ENCODE measurements around the gene IRGQ.
A peak's percentile ranks its signal among the peaks of the same experiment; 100 is the strongest.
"Not testable (repeated sequence)": the region's sequence is repeated elsewhere in the genome, so short reads cannot be mapped to it uniquely, and the experiment has no call there.

IRGQ gene

DNA sequence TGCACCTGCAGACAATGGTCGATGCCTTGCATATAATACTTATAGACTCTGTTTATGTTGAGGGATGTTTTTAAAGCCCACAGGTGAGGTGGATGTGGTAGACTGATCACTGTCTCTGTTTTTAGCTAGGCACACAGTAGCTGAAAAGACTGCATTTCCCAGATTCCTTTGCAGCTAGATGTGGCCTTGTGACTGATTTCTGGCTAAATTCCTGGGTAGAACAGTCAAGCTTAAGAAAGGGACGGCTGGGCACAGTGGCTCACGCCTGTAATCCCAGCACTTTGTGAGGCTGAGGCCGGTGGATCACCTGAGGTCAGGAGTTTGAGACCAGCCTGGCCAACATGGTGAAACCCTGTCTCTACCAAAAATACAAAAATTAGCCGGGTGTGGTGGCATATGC is 4.4 kb upstream of the IRGQ start:
- peaks cover 0 to 47% (median 33%) of the 10 kb centered on the region in 5 donors for H3K36me3 ChIP-seq (ENCODE audit: control insufficient read depth in 5 of 5, insufficient read depth in 5 of 5, low read length in 5 of 5)
- H3K9me3 ChIP-seq (ENCODE audit: control insufficient read depth in 5 of 5, low read length in 5 of 5); H3K27me3 ChIP-seq (ENCODE audit: control insufficient read depth in 5 of 5, insufficient read depth in 4 of 5, low read length in 5 of 5); H3K9ac ChIP-seq (ENCODE audit: low read length in 5 of 5); H3K27ac ChIP-seq (ENCODE audit: low read depth, low read length); H3K4me3 ChIP-seq (ENCODE audit: low read depth in 1 of 5, low read length in 5 of 5): not testable (repeated sequence)
- H3K4me1 ChIP-seq (ENCODE audit: control insufficient read depth in 5 of 5, insufficient read depth in 5 of 5, low read length in 5 of 5) = peaks cover 8 to 28% (median 21%) of the 10 kb centered on the region in 5 donors

DNA sequence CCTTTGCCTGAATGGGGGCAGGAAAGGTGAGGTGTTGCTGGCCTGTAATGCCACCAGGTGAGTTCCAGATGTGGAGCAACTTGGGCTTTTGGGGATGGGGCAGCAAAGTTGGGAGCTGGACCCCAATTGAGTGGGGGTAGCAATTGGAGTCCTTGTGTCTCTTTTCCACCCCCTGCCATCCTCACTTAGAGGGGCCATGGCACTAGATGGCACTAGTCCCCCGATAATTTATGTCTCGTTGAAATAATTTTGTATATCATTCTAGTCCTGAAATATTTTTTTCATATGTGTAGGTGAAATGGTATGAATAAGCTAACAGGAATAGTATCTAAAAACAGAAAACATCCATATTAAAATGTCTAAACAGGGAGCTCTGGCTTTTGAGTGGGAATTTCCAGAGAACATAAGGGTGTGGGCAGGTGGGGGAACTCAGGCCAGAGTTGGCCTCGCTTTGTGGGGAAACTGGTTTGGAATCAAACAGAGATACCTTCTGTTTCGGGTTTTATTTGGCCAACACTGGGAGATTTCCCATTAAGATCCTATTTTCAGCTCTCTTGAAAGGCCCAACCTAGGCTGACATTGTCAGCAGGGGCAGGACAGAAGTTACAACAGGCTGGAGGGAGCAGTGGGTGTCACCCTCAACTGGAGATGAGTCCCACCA is 3.8 kb upstream of the IRGQ start:
- no peak overlapping the region for H3K4me3 ChIP-seq (ENCODE audit: low read depth in 1 of 5, low read length in 5 of 5)
- H3K27ac ChIP-seq (ENCODE audit: low read depth, low read length) = no peak overlapping the region
- H3K27me3 ChIP-seq (ENCODE audit: control insufficient read depth in 5 of 5, insufficient read depth in 4 of 5, low read length in 5 of 5) = no peaks in the 10 kb centered on the region
- peaks cover 0 to 47% (median 33%) of the 10 kb centered on the region in 5 donors for H3K36me3 ChIP-seq (ENCODE audit: control insufficient read depth in 5 of 5, insufficient read depth in 5 of 5, low read length in 5 of 5)
- H3K9me3 ChIP-seq (ENCODE audit: control insufficient read depth in 5 of 5, low read length in 5 of 5) = no peaks in the 10 kb centered on the region
- peak overlapping the region in 2 of 5 donors; percentile 17 to 30 for H3K9ac ChIP-seq (ENCODE audit: low read length in 5 of 5)
- peaks cover 8 to 34% (median 27%) of the 10 kb centered on the region in 5 donors for H3K4me1 ChIP-seq (ENCODE audit: control insufficient read depth in 5 of 5, insufficient read depth in 5 of 5, low read length in 5 of 5)

DNA sequence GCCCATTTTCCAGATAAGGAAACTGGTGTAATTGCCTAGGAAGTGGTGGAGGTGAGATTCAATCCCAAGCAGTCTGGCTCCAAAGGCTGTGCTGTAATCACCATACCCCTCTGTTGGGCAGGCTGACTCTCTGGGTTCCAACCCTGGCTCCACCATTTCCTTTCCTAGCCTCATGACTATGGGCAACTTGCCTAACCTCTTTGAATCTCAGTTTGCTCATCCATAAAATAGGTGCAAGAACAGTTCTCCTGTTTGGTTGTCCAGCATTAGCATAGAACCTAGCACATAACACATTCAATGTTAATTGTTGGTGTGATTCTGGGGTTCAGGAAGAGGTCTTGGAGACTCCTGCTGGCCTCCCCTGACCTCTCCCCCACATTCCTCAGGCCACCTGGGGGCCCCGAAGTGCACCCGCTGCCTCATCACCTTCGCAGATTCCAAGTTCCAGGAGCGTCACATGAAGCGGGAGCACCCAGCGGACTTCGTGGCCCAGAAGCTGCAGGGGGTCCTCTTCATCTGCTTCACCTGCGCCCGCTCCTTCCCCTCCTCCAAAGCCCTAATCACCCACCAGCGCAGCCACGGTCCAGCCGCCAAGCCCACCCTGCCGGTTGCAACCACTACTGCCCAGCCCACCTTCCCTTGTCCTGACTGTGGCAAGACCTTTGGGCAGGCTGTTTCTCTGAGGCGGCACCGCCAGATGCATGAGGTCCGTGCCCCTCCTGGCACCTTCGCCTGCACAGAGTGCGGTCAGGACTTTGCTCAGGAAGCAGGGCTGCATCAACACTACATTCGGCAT is 2.7 kb upstream of the IRGQ start:
- Histone ChIP-seq H3K9me3 (ENCODE audit: control insufficient read depth in 5 of 5, low read length in 5 of 5) (no peaks in the 10 kb centered on the region), H3K4me3 (ENCODE audit: low read depth in 1 of 5, low read length in 5 of 5) (no peak overlapping the region), H3K36me3 (ENCODE audit: control insufficient read depth in 5 of 5, insufficient read depth in 5 of 5, low read length in 5 of 5) (peaks cover 0 to 50% (median 37%) of the 10 kb centered on the region in 5 donors), H3K27ac (ENCODE audit: low read depth, low read length) (no peak overlapping the region), H3K4me1 (ENCODE audit: control insufficient read depth in 5 of 5, insufficient read depth in 5 of 5, low read length in 5 of 5) (peaks cover 8 to 45% (median 38%) of the 10 kb centered on the region in 5 donors), H3K9ac (ENCODE audit: low read length in 5 of 5) (no peak overlapping the region), H3K27me3 (ENCODE audit: control insufficient read depth in 5 of 5, insufficient read depth in 4 of 5, low read length in 5 of 5) (no peaks in the 10 kb centered on the region)

DNA sequence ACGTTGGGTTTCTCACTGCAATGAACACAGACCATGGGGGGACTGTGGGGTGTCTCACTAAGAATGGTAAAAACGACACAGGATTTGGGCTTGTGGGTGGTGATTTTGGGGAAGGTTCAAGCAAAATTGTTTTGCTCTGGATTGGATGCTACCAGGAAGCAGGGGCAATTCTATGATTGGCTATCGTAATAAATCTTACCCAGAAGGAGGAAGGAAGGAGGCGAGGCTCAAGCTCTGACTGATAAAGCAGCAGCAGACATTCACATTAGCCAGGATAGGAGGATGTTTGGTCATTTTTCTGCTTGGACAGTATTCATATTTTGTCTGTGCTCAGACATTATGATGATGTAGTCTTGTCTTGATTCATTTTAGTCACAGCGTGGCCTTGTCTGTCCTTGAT is 1.9 kb upstream of the IRGQ start:
- H3K27ac ChIP-seq (ENCODE audit: low read depth, low read length) = peak overlapping the region; percentile 99
- peak overlapping the region in 3 of 5 donors; percentile 85 to 96 (median 90) for H3K9ac ChIP-seq (ENCODE audit: low read length in 5 of 5)
- peaks cover 8 to 48% (median 40%) of the 10 kb centered on the region in 5 donors for H3K4me1 ChIP-seq (ENCODE audit: control insufficient read depth in 5 of 5, insufficient read depth in 5 of 5, low read length in 5 of 5)
- no peaks in the 10 kb centered on the region for H3K9me3 ChIP-seq (ENCODE audit: control insufficient read depth in 5 of 5, low read length in 5 of 5)
- no peaks in the 10 kb centered on the region for H3K27me3 ChIP-seq (ENCODE audit: control insufficient read depth in 5 of 5, insufficient read depth in 4 of 5, low read length in 5 of 5)
- peaks cover 0 to 54% (median 43%) of the 10 kb centered on the region in 5 donors for H3K36me3 ChIP-seq (ENCODE audit: control insufficient read depth in 5 of 5, insufficient read depth in 5 of 5, low read length in 5 of 5)
- no peak overlapping the region for H3K4me3 ChIP-seq (ENCODE audit: low read depth in 1 of 5, low read length in 5 of 5)

DNA sequence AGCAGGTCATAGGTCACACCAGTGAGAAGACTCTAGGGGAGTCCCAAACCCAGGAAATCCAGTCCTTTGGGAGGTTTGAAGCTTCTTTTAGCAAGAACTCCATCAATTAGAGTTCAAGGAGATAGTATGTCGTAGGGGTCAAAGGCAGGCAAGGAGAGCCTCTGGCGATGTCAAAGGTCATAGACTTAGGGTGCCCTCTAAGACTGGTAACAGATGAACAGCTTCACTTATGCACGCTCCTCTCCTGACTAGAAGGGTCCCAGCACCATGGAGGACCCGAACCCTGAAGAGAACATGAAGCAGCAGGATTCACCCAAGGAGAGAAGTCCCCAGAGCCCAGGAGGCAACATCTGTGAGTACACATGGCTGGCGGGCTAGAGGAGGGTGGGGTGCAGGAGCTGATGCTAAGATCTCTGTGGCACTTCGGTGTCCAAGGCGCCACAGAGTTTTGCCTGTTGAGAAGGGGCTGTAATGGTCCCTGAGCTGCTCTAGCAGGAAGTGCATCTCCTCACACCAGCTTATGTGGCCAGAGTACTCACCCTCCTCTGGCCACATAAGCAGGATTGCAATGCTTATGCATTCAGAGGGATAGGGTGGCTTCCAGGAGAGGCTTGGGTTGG is 1.0 kb upstream of the IRGQ start:
- peak overlapping the region; percentile 70 to 88 (median 76) for H3K4me3 ChIP-seq (ENCODE audit: low read depth in 1 of 5, low read length in 5 of 5)
- H3K36me3 ChIP-seq (ENCODE audit: control insufficient read depth in 5 of 5, insufficient read depth in 5 of 5, low read length in 5 of 5) = peaks cover 0 to 55% (median 44%) of the 10 kb centered on the region in 5 donors
- peak overlapping the region; percentile 79 to 96 (median 90) for H3K9ac ChIP-seq (ENCODE audit: low read length in 5 of 5)
- H3K4me1 ChIP-seq (ENCODE audit: control insufficient read depth in 5 of 5, insufficient read depth in 5 of 5, low read length in 5 of 5) = peaks cover 8 to 48% (median 40%) of the 10 kb centered on the region in 5 donors
- H3K27me3 ChIP-seq (ENCODE audit: control insufficient read depth in 5 of 5, insufficient read depth in 4 of 5, low read length in 5 of 5) = no peaks in the 10 kb centered on the region
- H3K9me3 ChIP-seq (ENCODE audit: control insufficient read depth in 5 of 5, low read length in 5 of 5) = no peaks in the 10 kb centered on the region
- peak overlapping the region; percentile 99 for H3K27ac ChIP-seq (ENCODE audit: low read depth, low read length)

DNA sequence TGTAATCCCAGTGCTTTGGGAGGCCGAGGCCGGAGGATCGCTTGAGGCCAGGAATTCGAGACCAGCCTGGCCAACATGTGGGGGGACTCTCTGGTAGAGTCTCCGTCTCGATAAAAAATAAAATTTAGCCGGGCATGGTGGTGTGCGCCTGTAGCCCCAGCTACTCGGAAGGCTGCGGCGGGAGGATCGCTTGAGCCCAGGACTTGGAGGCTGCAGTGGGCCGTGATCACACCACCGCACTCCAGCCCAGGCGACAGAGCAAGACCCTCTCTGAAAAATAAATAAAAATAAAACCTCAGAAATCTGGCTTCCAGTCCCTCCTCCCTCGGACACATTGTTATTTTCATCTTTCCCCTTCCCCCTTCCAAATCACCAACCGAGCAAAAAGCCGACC is 332 bp downstream of the IRGQ start:
- Histone ChIP-seq H3K4me1 (ENCODE audit: control insufficient read depth in 5 of 5, insufficient read depth in 5 of 5, low read length in 5 of 5) (peaks cover 8 to 48% (median 40%) of the 10 kb centered on the region in 5 donors), H3K36me3 (ENCODE audit: control insufficient read depth in 5 of 5, insufficient read depth in 5 of 5, low read length in 5 of 5) (peaks cover 0 to 56% (median 43%) of the 10 kb centered on the region in 5 donors), H3K4me3 (ENCODE audit: low read depth in 1 of 5, low read length in 5 of 5) (peak overlapping the region; percentile 60 to 88 (median 82)), H3K9me3 (ENCODE audit: control insufficient read depth in 5 of 5, low read length in 5 of 5) (no peaks in the 10 kb centered on the region), H3K9ac (ENCODE audit: low read length in 5 of 5) (peak overlapping the region; percentile 84 to 94 (median 90)), H3K27ac (ENCODE audit: low read depth, low read length) (peak overlapping the region; percentile 89), H3K27me3 (ENCODE audit: control insufficient read depth in 5 of 5, insufficient read depth in 4 of 5, low read length in 5 of 5) (no peaks in the 10 kb centered on the region)

DNA sequence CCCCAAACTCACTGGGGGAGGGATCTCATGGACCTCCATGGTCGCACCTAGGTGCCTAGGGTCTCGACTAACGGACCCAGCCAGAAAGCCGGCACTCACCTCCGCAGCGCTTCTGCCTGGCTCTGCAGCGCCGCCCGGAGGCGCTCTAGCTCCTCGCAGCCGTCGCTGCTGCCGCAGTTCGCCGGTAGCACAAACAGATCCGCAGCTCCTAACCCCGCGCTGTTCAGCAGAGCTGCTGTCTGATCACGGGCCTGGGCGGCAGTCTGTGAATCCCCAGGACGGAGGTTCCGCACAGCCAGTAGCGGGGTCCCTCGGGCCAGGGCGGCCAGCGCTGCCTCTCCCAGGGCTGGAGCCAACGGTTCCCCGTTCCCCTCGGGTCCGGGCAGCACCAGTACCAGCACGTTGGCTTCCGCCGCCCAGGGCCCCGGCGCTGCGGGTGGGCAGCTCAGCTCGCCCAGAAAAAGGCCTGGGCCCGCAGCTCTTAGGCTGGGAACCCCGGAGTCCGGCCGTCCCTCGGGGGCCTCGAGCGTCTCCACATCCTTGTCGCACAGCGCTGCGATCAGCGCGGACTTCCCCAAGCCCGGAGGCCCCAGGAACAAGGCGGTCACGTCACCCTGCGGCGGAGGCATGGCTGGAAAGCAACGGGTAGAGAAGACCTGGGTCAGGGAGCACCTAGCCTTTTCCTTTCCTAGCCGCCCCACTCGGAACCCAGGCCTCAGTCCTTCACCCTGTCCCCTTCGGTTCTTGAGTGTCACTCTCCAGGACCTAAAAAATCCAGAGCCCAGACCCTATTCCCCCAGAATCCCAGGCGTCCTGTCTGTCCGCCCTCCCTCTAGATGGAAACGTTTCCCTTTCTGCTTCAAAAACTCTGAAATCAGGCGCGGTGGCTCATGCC is 977 bp downstream of the IRGQ start:
- peaks cover 0 to 56% (median 45%) of the 10 kb centered on the region in 5 donors for H3K36me3 ChIP-seq (ENCODE audit: control insufficient read depth in 5 of 5, insufficient read depth in 5 of 5, low read length in 5 of 5)
- H3K9ac ChIP-seq (ENCODE audit: low read length in 5 of 5) = peak overlapping the region; percentile 84 to 94 (median 90)
- H3K27me3 ChIP-seq (ENCODE audit: control insufficient read depth in 5 of 5, insufficient read depth in 4 of 5, low read length in 5 of 5) = no peaks in the 10 kb centered on the region
- H3K4me3 ChIP-seq (ENCODE audit: low read depth in 1 of 5, low read length in 5 of 5) = peak overlapping the region; percentile 60 to 88 (median 82)
- H3K9me3 ChIP-seq (ENCODE audit: control insufficient read depth in 5 of 5, low read length in 5 of 5) = no peaks in the 10 kb centered on the region
- H3K27ac ChIP-seq (ENCODE audit: low read depth, low read length) = peak overlapping the region; percentile 89
- peaks cover 8 to 48% (median 40%) of the 10 kb centered on the region in 5 donors for H3K4me1 ChIP-seq (ENCODE audit: control insufficient read depth in 5 of 5, insufficient read depth in 5 of 5, low read length in 5 of 5)

DNA sequence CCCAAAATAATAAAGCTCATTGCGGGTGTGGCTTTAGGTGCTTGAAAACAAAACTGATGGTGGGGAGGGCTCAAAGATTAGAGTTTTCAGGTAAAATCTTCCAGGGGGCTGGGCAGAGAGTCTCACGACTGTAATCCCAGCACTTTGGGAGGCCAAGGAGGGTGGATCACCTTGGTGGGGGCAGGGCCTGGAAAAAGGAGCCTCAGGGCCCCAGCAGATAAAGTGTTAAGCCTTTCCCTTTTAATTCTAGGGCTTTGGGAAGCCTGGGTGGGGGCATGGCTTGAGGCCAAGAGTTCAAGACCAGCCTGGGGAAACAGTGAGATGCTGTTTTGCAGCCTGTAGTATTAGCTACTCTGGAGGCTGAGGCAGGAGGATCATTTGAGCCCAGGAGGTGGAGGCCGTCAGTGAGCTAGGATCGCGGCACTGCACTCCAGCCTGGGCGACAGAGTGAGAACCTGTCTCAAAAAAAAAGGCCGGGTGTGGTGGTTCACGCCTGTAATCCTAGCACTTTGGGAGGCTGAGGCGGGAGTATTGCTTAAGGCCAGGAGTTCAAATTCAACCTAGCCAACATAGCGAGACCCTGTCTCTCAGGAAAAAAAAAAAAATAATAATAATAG is 1.7 kb downstream of the IRGQ start:
- H3K9me3 ChIP-seq (ENCODE audit: control insufficient read depth in 5 of 5, low read length in 5 of 5) = no peaks in the 10 kb centered on the region
- H3K27ac ChIP-seq (ENCODE audit: low read depth, low read length) = peak overlapping the region; percentile 89
- H3K4me3 ChIP-seq (ENCODE audit: low read depth in 1 of 5, low read length in 5 of 5) = peak overlapping the region; percentile 11 to 82 (median 70)
- peak overlapping the region in 4 of 5 donors; percentile 63 to 94 (median 89) for H3K9ac ChIP-seq (ENCODE audit: low read length in 5 of 5)
- H3K36me3 ChIP-seq (ENCODE audit: control insufficient read depth in 5 of 5, insufficient read depth in 5 of 5, low read length in 5 of 5) = peaks cover 0 to 50% (median 39%) of the 10 kb centered on the region in 5 donors
- peaks cover 8 to 48% (median 40%) of the 10 kb centered on the region in 5 donors for H3K4me1 ChIP-seq (ENCODE audit: control insufficient read depth in 5 of 5, insufficient read depth in 5 of 5, low read length in 5 of 5)
- no peaks in the 10 kb centered on the region for H3K27me3 ChIP-seq (ENCODE audit: control insufficient read depth in 5 of 5, insufficient read depth in 4 of 5, low read length in 5 of 5)

DNA sequence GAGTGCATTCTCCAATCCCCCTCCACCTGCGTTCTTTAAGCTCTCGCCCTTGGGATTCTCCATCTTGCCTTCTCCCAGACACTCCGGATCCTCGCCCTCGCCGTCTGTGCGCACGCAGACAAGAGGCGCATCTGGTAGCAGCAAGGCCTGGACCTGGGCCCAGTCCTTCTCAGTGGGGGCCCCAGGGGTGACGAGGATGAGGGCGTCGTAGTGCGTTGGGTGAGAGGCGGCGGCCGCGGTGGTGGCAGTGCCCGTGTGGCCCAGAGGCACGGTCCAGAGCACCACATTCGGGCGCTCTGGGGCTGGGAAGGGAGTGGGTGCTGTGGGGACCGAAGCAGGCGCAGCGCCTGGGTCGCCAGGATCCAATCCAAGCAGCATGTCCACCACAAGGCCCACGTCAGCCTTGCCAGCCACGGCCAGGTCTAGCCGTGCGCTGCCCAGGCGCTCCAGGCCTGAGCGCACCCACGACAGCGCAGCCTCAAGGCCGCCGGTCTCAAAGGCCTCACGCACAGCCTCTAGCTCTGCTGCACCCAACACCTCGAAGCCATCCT is 3.1 kb downstream of the IRGQ start:
- H3K4me1 ChIP-seq (ENCODE audit: control insufficient read depth in 5 of 5, insufficient read depth in 5 of 5, low read length in 5 of 5) = peaks cover 8 to 40% (median 37%) of the 10 kb centered on the region in 5 donors
- no peak overlapping the region for H3K27ac ChIP-seq (ENCODE audit: low read depth, low read length)
- H3K4me3 ChIP-seq (ENCODE audit: low read depth in 1 of 5, low read length in 5 of 5) = no peak overlapping the region
- no peaks in the 10 kb centered on the region for H3K27me3 ChIP-seq (ENCODE audit: control insufficient read depth in 5 of 5, insufficient read depth in 4 of 5, low read length in 5 of 5)
- H3K9ac ChIP-seq (ENCODE audit: low read length in 5 of 5) = peak overlapping the region in 1 of 5 donors; percentile 63
- no peaks in the 10 kb centered on the region for H3K9me3 ChIP-seq (ENCODE audit: control insufficient read depth in 5 of 5, low read length in 5 of 5)
- H3K36me3 ChIP-seq (ENCODE audit: control insufficient read depth in 5 of 5, insufficient read depth in 5 of 5, low read length in 5 of 5) = peaks cover 0 to 46% (median 33%) of the 10 kb centered on the region in 5 donors

All from subcutaneous abdominal adipose tissue (tissue), 5 donors.